Keratinocyte (primary cell): ENCODE measurements around the gene GRK3. TPM values are rescaled to one million over a fixed set of nuclear protein-coding genes. Genes with fewer than 3 reads are reported as not detected.

Experiments
- DNase-seq: peaks from one replicate; pipeline ENCODE4 v3.0.0-alpha.2; 2011; ENCODE audit warnings: low read depth, missing footprints, low spot score
- FAIRE-seq: peaks from 2 replicates; lab custom pipeline; 2011; peaks lifted over from hg19 to GRCh38; lab: Jason Lieb, UNC
- H2AFZ ChIP-seq: 2 replicates; pipeline ENCODE4 v1.6.0; 2012; ENCODE audit warnings: low read length, control low read depth, inconsistent platforms; ENCODE audit not compliant: control insufficient read depth
- H3K27ac ChIP-seq: 2 replicates; pipeline ENCODE4 v1.5.1; 2011; ENCODE audit warnings: low read length; ENCODE audit not compliant: control insufficient read depth, insufficient read depth
- H3K27me3 ChIP-seq: 3 replicates; pipeline ENCODE4 v1.6.0; 2011; ENCODE audit warnings: low read length; ENCODE audit not compliant: control insufficient read depth, insufficient read depth; ENCODE audit errors: extremely low read depth
- H3K36me3 ChIP-seq, 2 experiments: 2 replicates in 1 of 2; 3 replicates in 1 of 2; pipeline ENCODE4 v1.5.1; 2011; ENCODE audit warnings: low read length in 2 of 2, mild to moderate bottlenecking in 1 of 2; ENCODE audit not compliant: control insufficient read depth in 2 of 2, insufficient read depth in 2 of 2; ENCODE audit errors: extremely low read depth in 1 of 2
- H3K4me1 ChIP-seq: 3 replicates; pipeline ENCODE4 v1.5.1; 2011; ENCODE audit warnings: low read length; ENCODE audit not compliant: control insufficient read depth, insufficient read depth; ENCODE audit errors: extremely low read depth
- H3K4me2 ChIP-seq: 3 replicates; pipeline ENCODE4 v1.6.0; 2011; ENCODE audit warnings: low read depth, low read length; ENCODE audit not compliant: control insufficient read depth, insufficient read depth; ENCODE audit errors: extremely low read depth
- H3K4me3 ChIP-seq, 3 experiments: fragments of 200-600 bp in 1 of 3; sonication (generic) in 1 of 3; 2 replicates in 2 of 3; 3 replicates in 1 of 3; pipeline ENCODE4 v1.5.1; 2011 to 2016; ENCODE audit warnings: low read length in 3 of 3, mild to moderate bottlenecking in 3 of 3, control low read depth in 2 of 3, inconsistent platforms in 1 of 3, low read depth in 1 of 3, mixed read lengths in 1 of 3, mixed run types in 1 of 3, moderate library complexity in 1 of 3; ENCODE audit not compliant: control insufficient read depth in 2 of 3, insufficient read depth in 2 of 3; ENCODE audit errors: extremely low read depth in 1 of 3
- H3K79me2 ChIP-seq: 2 replicates; pipeline ENCODE4 v1.6.0; 2012; ENCODE audit warnings: low read length; ENCODE audit not compliant: control insufficient read depth, insufficient read depth
- H3K9ac ChIP-seq: 3 replicates; pipeline ENCODE4 v1.6.0; 2011; ENCODE audit warnings: low read length; ENCODE audit not compliant: control insufficient read depth, insufficient read depth; ENCODE audit errors: extremely low read depth
- H3K9me1 ChIP-seq: 3 replicates; pipeline ENCODE4 v1.6.0; 2011; ENCODE audit warnings: low read length; ENCODE audit not compliant: control insufficient read depth, insufficient read depth; ENCODE audit errors: extremely low read depth
- H3K9me3 ChIP-seq: 2 replicates; pipeline ENCODE4 v1.5.1; 2012; ENCODE audit warnings: low read depth, low read length; ENCODE audit not compliant: control insufficient read depth
- H4K20me1 ChIP-seq: 3 replicates; pipeline ENCODE4 v1.6.0; 2011; ENCODE audit warnings: low read length; ENCODE audit not compliant: control insufficient read depth, insufficient read depth; ENCODE audit errors: extremely low read depth
- EZH2 ChIP-seq: IDR thresholded peaks from one replicate; pipeline ENCODE4 v1.6.1; 2012; ENCODE audit warnings: inconsistent platforms, mild to moderate bottlenecking, low read length, moderate library complexity
- dilution Hi-C: fragments of 300-500 bp; cut with MboI; formaldehyde crosslinking; loops from one replicate; pipeline ENCODE4 v1.7.0; 2020; ENCODE audit warnings: low sequenced_read_pairs; ENCODE audit not compliant: extremely low pct_ligation_motif_present
- polyA plus RNA-seq, 5 experiments: library from polyadenylated mRNA; depleted of rRNA in 3 of 5; stranded (reverse) in 3 of 5; stranded (forward) in 1 of 5; unstranded in 1 of 5; fragments of >200 nt; gene quantifications; 1 replicate in 1 of 5; 2 replicates in 3 of 5; 3 replicates in 1 of 5; pipeline versions ENCODE4 v1.2.1 to v1.2.3, GENCODE V29; 2011 to 2012; ENCODE audit warnings: missing spikeins in 2 of 5, low read depth in 1 of 5, low replicate concordance in 1 of 5
- TF ChIP-seq, protein P1 (sequence below), 3 experiments: IDR thresholded peaks in 1 of 3; conservative IDR thresholded peaks in 1 of 3; optimal IDR thresholded peaks in 1 of 3; 2 replicates in 2 of 3; 3 replicates in 1 of 3; pipeline versions ENCODE3 to v1.5.1; 2011; ENCODE audit warnings: low read length in 3 of 3, mild to moderate bottlenecking in 3 of 3, moderate library complexity in 2 of 3, control low read depth in 1 of 3, inconsistent platforms in 1 of 3; ENCODE audit not compliant: insufficient read depth in 2 of 3; ENCODE audit errors: extremely low read depth in 1 of 3

The GRK3 gene
- polyA plus RNA-seq, 1 donor (not counting 4 experiments of a cell fraction or from before 2014, with no cell fraction given): 8.1 TPM

DNA sequence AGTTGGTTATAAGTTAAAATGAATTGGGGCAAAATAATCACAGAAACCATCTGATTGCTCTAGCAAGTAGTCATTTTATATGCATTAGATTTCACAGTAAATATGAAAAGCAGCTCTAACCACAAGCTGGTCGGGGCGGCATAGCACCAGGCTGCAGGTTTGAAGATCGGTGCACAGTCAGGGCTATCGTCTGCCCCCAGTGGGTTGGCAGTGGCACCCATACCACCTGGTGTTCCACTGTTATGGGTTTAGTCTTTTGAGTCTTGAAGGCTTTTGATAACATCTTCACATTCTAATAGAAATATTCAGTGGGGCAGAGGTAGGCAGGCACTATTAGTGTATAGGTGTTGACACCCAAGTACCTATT, 62.1 kb downstream of the GRK3 start:
- Histone ChIP-seq H4K20me1 (no peaks in the 10 kb centered on the region), H3K9me3 (no peaks in the 10 kb centered on the region), H3K27me3 (no peaks in the 10 kb centered on the region), H3K4me3 (no peak overlapping the region), H3K79me2 (no peaks in the 10 kb centered on the region), H3K4me2 (no peak overlapping the region), H3K36me3 (no peaks in the 10 kb centered on the region), H3K27ac (no peak overlapping the region), H3K9ac (no peak overlapping the region), H3K9me1 (no peaks in the 10 kb centered on the region), H2AFZ (no peak overlapping the region), H3K4me1 (peaks cover 9% of the 10 kb centered on the region)
- TF ChIP-seq EZH2: no peak
- dilution Hi-C loops: no loop called here
- FAIRE-seq (no peak), DNase-seq (no peak)

DNA sequence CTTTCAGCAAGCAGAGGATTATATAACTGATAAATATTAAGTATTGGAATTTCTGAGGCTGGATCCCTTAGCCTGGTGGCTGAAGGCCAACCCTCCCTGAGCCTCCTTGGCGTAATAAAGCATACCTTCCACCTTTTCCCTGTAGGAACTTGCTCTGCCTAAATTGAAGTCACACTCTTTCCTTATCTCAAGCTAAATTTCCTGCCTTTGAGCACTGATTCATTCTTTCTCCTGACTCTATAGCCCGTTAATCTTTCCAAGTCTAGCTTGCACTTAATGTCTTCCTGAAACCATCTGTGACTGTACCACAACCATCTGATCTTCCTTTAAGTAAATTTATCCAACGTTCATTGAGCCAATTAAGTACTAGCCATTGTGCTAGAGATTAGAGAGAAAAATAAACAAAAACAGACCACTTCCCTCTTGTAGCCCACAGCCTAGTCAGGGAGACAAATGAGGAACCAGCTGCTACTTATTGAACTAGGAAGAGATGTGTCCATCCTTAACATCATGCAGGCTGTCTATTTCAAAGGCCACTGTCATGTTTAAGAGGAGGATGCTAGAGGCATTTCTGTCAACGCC, 62.9 kb downstream of the GRK3 start:
- no peak for DNase-seq
- no peaks in the 10 kb centered on the region for H3K27me3 ChIP-seq
- no peak overlapping the region for H2AFZ ChIP-seq
- no peak overlapping the region for H3K4me3 ChIP-seq
- no peaks in the 10 kb centered on the region for H3K36me3 ChIP-seq
- H3K4me1 ChIP-seq: peaks cover 9% of the 10 kb centered on the region
- H4K20me1 ChIP-seq: no peaks in the 10 kb centered on the region
- H3K27ac ChIP-seq: no peak overlapping the region
- no peaks in the 10 kb centered on the region for H3K9me1 ChIP-seq
- dilution Hi-C loops: no loop called here
- peak overlapping the region; percentile 23 for H3K4me2 ChIP-seq
- H3K9me3 ChIP-seq: no peaks in the 10 kb centered on the region
- H3K79me2 ChIP-seq: no peaks in the 10 kb centered on the region
- FAIRE-seq: peak; percentile 83
- no peak overlapping the region for H3K9ac ChIP-seq
- TF ChIP-seq, protein P1, sequence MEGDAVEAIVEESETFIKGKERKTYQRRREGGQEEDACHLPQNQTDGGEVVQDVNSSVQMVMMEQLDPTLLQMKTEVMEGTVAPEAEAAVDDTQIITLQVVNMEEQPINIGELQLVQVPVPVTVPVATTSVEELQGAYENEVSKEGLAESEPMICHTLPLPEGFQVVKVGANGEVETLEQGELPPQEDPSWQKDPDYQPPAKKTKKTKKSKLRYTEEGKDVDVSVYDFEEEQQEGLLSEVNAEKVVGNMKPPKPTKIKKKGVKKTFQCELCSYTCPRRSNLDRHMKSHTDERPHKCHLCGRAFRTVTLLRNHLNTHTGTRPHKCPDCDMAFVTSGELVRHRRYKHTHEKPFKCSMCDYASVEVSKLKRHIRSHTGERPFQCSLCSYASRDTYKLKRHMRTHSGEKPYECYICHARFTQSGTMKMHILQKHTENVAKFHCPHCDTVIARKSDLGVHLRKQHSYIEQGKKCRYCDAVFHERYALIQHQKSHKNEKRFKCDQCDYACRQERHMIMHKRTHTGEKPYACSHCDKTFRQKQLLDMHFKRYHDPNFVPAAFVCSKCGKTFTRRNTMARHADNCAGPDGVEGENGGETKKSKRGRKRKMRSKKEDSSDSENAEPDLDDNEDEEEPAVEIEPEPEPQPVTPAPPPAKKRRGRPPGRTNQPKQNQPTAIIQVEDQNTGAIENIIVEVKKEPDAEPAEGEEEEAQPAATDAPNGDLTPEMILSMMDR (optimal IDR thresholded peaks at IDR 0.05 in 1 of 3, IDR thresholded peaks at IDR 0.05 in 1 of 3, conservative IDR thresholded peaks at IDR 0.05 in 1 of 3; ENCODE audit: extremely low read depth in 1 of 3, insufficient read depth in 2 of 3, low read length in 3 of 3): no peak
- no peak for TF ChIP-seq EZH2

DNA sequence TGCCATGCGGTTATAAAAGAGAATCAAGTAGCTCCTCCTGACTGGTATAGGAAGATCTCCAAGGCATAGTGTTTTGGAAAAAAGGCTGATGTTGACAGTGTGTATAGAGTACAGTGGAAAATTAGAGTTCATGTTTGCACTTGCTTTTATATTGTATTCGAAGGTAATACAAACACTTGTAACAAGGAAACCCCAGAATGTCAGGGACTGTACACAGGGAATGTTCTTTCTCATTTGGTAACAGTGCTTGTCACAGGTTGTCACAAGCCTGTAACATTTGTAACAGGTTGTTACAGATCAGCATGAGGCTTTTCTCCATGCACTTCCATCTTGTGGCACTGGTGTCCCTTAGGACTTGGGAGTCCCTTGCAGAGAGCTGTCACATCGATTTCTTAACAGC, 64.0 kb downstream of the GRK3 start:
- no peaks in the 10 kb centered on the region for H3K9me1 ChIP-seq
- FAIRE-seq (no peak), DNase-seq (no peak)
- H2AFZ ChIP-seq: no peak overlapping the region
- no peaks in the 10 kb centered on the region for H3K79me2 ChIP-seq
- no peak overlapping the region for H3K4me2 ChIP-seq
- dilution Hi-C loops: no loop called here
- TF ChIP-seq, protein P1 (optimal IDR thresholded peaks at IDR 0.05 in 1 of 3, IDR thresholded peaks at IDR 0.05 in 1 of 3, conservative IDR thresholded peaks at IDR 0.05 in 1 of 3; ENCODE audit: extremely low read depth in 1 of 3, insufficient read depth in 2 of 3, low read length in 3 of 3): no peak
- no peak for TF ChIP-seq EZH2
- no peaks in the 10 kb centered on the region for H3K9me3 ChIP-seq
- no peaks in the 10 kb centered on the region for H4K20me1 ChIP-seq
- H3K27ac ChIP-seq: no peak overlapping the region
- no peaks in the 10 kb centered on the region for H3K27me3 ChIP-seq
- H3K36me3 ChIP-seq: no peaks in the 10 kb centered on the region
- no peak overlapping the region for H3K9ac ChIP-seq
- peaks cover 9% of the 10 kb centered on the region for H3K4me1 ChIP-seq
- H3K4me3 ChIP-seq: no peak overlapping the region
